Stimulated activated CD4-positive, alpha-beta T cell treated with anti-CD3 and anti-CD28 coated beads, TNF-alpha, amount 100 ng/mL, for 1 hour (primary cell): ENCODE measurements around the gene CMIP.

Source experiments
- DNase-seq, 3 donors: peaks; one replicate each; pipeline ENCODE4 v3.0.0-alpha.2; 2020; ENCODE audit warnings: low read depth in 3 of 3, low spot score in 1 of 3

CMIP gene

DNA sequence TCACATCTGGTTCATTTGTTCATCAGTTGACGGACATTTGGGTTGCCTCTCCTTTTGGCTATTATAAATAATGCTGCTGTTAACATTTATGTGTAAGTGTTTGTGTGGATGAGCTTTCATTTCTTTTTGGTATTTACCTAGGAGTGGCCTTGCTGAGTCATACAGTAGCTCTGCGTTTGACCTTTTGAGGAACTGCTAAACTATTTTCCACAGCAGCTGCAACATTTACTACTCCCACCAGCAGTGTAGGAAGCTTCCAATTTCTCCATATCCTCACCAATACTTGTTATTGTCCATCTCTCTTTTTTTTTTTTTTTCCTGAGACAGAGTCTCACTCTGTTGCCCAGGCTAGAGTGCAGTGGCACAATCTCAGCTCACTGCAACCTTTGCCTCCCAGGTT lies 313.8 kb downstream of the CMIP start:
- no peak for DNase-seq
